DMS53 treated with DMSO at 0.1 percent for 48 hours (cell line): Measurements from ENCODE around the gene SND1.

ENCODE experiments used
- DNase-seq: peaks from one replicate; lab custom pipeline; 2025; ENCODE audit not compliant: unreplicated experiment; lab: John Stamatoyannopoulos, UW

The SND1 gene

DNA sequence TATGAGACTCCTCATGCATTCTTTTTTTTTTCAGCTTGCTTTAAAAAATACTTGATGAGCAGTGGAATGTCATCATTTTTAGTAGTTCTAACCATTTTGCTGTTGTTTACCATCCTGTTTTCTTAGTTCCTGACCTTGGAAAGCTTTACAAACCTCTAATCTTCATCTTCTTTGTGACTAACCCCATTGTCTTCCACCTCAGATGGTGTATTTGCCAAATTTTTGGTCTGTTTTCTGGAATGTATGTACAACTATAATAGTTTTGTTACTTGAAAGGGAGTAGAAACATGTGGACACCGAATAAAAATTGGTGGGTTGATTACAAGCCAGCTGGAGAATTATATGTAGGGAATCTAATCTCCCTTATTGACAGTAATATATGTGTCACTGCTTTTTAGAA is 172.7 kb downstream of the SND1 start:
- no peak for DNase-seq

DNA sequence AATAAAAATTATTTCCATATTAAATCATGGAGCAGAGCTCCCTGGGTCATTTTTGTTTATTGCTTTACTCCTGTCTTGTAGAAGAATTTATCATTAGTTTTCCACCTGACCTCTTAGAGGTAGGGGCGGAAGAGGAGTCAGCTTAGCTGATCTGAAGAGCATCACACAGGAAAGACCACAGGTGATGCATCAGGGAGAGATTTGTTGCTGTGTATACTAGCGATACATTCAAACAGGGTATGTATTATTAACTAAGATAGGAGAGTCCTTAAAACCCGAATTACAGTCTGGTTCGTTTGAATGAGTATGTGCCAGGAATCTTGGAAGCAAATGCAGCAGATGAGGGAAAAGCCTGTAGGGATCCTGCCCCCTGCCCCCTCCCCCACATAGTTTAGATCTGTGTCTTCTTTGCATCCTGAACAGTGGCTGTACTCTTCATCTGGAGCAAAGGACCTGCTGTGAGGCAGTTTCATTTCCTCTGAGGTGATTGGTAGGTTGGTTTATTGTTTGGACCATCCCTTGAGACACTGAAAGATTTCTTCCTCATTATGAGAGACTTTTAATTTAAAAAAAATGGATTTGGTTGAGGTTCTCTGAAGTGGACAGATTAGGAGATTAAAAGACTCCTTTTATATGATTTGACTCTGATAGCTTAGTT is 177.0 kb downstream of the SND1 start:
- DNase-seq: no peak

DNA sequence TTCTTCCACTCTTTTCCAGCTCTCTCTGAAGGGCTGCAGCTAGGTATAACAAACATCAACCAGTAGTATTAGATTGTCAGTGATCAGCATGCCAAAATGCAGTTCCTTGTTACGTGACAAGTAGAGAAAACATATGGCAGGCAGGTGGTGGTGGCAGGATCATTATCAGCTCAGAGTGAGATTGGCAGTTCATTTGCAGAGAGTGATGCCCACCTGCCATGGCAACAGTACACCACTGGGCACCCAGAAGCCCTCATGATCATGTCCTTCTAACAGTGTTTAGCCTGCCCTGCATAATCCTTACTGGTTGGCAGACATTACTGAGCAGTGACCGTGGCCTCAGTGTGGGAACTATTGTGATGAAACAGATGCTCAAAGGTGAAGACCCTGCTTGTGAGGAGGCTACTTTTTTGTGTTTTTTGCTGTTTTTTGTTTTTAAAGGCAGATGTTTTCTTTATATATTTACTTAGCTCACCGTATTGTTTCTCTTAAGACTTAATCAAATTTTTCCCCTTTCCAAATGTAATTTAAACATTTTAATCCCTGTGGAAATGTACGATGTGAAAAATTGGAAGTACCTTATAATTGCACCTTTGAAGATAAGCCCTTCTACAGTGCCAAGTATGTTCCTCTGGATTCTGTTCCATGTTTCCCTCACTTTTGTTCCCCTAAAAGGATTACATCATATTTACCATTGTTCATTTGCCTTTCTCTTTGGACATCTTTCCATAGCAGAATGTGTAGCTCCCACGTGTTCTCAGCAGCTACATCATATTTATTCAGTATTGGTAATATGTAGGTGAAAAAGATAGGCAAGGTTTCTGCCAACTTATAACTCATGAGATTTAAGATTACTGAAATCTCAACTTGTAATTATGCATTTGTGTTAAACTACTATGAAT is 179.6 kb downstream of the SND1 start:
- DNase-seq: no peak

DNA sequence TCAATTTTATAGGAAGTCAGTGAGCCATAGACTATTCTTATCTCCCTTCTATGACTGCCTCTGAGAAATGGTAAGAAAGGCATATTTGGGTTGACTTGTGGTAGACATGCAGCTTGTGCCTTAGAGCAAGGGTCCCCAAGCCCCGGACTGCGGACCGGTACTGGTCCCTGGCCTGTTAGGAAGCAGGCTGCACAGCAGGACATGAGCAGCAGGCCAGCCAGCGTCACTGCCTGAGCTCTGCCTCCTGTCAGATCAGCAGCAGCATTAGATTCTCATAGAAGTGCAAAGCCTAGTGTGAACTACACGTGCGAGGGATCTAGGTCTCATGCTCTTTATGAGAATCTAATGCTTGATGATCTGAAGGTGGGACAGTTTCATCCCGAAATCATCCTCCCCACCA is 180.6 kb downstream of the SND1 start:
- DNase-seq: no peak

DNA sequence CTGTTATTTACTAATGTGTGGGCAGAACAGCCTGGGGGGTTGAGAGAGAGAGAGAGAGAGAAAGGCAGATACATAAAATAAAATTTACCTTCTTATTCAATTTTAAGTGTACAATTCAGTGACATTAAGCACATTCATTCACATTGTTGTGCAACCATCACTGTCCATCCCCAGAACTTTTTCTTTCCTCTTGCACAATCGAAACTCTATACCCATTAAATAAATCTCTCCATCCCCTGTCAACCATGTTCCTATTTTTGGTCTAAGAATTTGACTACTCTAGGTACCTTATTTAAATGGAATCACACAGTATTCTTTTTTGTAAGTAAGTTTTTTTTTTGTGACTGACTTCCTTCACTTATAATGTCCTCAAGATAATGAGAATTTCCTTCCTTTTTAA is 181.6 kb downstream of the SND1 start:
- no peak for DNase-seq

GRCh38 chr7:127835679-127836078 is 183.7 kb downstream of the SND1 start:
- DNase-seq: no peak

GRCh38 chr7:127837816-127838410 is 185.9 kb downstream of the SND1 start:
- DNase-seq: peak; percentile 46

GRCh38 chr7:127838816-127839415 is 186.9 kb downstream of the SND1 start:
- DNase-seq: no peak

- DNase-seq: no peak
Observed at GRCh38 chr7:127840226-127840951, 188.4 kb downstream of the SND1 start.

DNA sequence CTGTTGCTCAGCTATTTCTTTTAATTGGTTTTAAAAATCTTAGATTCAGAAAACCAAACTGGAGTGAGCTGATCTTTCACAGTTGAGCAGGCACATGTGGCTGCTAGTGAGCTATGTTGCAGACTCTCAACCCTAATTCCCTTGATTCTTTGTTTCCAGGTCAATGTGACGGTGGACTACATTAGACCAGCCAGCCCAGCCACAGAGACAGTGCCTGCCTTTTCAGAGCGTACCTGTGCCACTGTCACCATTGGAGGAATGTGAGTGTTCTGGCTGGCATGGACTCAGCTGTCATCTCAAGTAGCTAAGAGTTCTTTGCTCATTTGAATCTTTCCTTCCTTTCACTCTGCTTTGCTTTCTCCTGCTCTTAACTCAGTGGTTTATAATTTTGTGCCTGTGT is 192.2 kb downstream of the SND1 start:
- DNase-seq: no peak

DNA sequence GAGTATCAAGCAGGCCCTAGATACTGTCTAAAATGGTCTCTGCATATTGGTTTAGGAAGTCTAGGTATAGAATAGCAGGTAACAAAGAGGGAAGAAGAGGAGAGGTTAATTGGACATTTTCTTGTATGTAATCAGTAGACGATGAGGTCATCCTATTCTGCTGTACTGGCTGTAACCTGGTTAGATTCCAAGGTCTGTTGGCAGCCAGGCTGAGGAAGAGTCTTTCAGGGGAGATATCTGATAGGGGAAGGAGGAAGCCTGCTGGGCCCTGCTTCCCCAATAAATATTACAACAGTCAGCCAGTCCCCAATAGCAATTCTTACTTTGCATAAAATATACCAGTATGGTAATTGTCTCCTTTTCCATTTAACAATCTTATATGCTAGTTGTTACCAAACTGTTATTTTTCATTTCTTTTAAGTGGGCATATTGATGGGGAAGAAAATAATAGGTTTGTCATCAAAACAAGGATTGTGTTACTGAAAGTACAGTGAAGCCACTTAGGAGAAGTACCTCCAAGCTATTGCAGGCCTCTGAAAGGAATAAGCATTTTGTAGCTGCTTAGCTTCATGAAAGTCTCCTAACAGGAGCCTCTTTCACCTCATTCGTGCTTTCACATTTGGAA is 192.8 kb downstream of the SND1 start:
- no peak for DNase-seq

DNA sequence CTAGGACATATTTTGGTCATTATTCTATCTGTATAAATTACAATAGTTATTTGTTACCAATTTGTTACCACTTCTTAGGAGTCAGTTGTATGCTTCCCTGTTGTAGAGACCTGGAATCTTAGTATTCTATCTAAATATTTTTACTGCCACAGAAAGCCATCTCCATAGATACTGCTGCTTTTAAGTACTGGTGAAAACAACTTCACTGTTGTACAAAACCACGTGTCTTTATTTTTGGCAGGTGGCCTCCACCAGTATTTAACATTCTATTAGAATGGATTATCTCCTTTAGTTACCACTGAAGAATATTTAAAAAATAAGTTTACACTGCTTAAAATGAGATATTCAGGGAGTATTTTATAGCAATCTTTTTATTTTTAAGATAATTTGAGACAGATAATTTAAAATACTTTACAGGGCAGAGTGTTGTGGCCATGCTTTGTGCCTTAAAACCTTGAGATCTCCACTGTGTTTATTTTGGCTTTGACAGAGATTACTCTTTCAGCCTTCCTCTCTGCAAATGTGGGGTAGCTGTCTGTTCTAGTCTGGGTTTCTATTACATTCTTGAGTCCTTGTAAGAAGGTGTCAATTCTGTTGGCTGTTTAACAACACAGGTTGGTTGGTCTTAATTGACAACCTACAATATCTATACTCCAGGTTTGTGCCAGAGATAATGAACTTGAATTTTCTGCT is 193.7 kb downstream of the SND1 start:
- no peak for DNase-seq

DNA sequence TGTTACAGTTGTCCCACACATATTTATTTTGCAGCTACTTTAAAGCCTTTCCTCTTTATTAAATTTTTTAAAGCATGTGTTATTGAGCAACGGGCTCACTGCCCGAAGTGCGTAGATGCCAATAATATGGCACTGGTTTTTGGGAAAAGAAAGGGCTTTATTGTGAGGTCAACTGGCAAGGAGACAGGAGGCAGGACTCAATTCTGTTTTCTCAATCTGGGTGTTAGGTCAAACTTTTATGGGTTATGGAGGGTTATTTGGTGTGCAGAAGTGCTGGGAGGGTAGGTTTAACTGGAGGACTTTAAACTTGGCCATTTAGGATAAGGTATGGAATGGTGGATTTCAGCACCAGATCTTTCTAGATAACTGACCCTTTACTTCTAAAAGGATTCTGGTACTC is 195.6 kb downstream of the SND1 start:
- DNase-seq: no peak

- no peak for DNase-seq
Observed at GRCh38 chr7:127848241-127848640, 196.2 kb downstream of the SND1 start.

DNA sequence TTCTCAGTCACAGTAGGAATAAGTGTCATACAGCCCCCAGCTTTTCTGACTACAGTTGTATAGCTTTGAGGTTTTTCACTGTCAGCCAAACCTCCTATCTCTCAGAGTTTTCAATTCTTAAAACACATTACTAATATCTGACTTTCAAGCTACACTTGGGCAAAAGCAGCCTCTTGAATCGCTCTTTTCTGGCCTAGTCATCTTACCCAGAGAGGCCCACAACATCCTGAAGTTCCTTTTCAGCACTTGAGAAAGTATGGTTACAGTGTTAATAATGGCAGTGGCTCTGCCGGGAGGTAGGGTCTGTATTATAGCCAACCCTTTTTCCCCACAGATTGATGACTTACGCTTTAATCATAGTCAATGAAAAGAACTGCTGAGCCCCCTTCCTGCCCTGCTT is 198.2 kb downstream of the SND1 start:
- DNase-seq: no peak

DNA sequence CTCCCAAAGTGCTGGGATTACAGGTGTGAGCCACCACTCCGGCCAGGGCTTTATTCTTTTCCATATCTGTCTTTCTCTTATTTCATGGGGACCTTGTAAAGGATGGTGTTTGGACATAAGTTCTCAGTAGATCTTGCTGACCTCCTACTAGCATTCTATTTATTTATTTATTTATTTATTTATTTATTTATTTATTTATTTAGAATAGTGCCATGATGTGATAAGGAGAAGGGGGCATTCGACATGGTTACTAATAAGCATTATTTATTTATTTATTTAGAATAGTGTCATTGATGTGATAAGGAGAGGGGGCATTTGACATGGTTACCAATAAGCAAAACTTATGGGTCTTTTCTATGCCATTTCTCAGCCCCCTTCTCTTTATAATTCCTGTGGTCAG is 202.4 kb downstream of the SND1 start:
- no peak for DNase-seq

GRCh38 chr7:127857464-127857841 is 205.5 kb downstream of the SND1 start:
- DNase-seq: no peak

DNA sequence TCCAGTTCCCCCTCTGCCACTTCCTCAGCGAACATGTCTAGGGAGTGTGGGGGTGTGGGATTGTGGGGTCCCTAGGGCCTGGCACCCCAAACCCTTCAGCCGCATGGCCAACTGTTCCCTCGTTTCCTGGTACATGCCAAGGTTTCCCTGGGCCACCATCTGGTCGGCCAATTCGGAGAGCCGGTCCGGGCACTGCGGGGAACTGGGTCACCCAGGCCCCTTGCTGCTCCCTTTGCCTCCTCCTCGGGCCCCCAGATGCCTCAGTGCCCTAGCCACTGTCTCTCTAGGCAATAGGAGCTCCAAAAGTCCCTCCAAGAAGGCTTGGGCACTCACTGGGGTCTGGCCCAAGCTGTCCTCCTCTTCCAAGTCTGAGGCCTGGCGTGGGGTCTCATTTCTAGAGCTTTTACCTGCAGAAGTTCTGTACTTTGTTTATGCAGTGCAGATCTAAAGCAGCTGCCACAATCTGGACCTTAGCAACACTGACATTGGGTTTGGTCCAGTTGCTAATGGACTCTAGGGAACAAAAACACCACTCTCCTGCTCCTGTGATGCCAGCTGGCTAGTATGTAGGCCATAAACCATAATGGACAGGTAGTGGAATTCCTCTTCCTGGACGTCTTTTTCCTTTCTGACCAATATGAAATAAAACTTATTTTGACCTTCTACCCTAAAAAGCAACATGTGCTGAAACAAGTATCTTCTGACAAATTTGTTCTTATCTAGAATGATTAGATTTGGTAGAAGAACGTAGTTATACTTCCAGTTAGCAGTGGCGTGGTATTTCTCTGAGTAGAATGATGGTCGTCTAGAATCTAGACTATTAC is 206.3 kb downstream of the SND1 start:
- no peak for DNase-seq

GRCh38 chr7:127858915-127859189 is 206.9 kb downstream of the SND1 start:
- no peak for DNase-seq
